ENCODE measurements around the gene RAB2B. TPM values are rescaled to one million over a fixed set of nuclear protein-coding genes. Genes with fewer than 3 reads are reported as not detected.

RAB2B gene
- polyA plus RNA-seq, 1 donor, result 51.6 TPM

Other genes starting within 250 kb of the RAB2B start
- gene HNRNPC, start 207.5 kb downstream of the RAB2B start, polyA plus RNA-seq (ENCODE audit: insufficient read length), result 908 TPM
- 0.58 TPM for gene RPGRIP1, start 196.9 kb downstream of the RAB2B start, polyA plus RNA-seq (ENCODE audit: insufficient read length)
- 165 TPM for gene SUPT16H, start 92.9 kb downstream of the RAB2B start, polyA plus RNA-seq (ENCODE audit: insufficient read length)
- 85.3 TPM for gene CHD8, start 20.8 kb downstream of the RAB2B start, polyA plus RNA-seq (ENCODE audit: insufficient read length)
- 63.6 TPM for gene TOX4, start 236 bp upstream of the RAB2B start, polyA plus RNA-seq (ENCODE audit: insufficient read length)
- gene METTL3, start 34.4 kb upstream of the RAB2B start, polyA plus RNA-seq (ENCODE audit: insufficient read length), result 118 TPM
- 62.1 TPM for gene SALL2, start 49.4 kb upstream of the RAB2B start, polyA plus RNA-seq (ENCODE audit: insufficient read length)
- gene OR10G3, start 103.1 kb upstream of the RAB2B start, polyA plus RNA-seq (ENCODE audit: insufficient read length), result 0.07 TPM
- gene OR10G2, start 158.0 kb upstream of the RAB2B start, polyA plus RNA-seq (ENCODE audit: insufficient read length), result not detected
- 0.05 TPM for gene OR4E2, start 176.9 kb upstream of the RAB2B start, polyA plus RNA-seq (ENCODE audit: insufficient read length)
- gene OR4E1, start 196.9 kb upstream of the RAB2B start, polyA plus RNA-seq (ENCODE audit: insufficient read length), result 0.05 TPM

Measured in left kidney (tissue), 1 donor.